SK-N-MC (cell line): ENCODE data around the gene CAMK1G.

ENCODE experiments used
- DNase-seq: peaks from one replicate; pipeline ENCODE4 v3.0.0-alpha.2; 2011; ENCODE audit warnings: low read depth, low spot score
- H3K27ac ChIP-seq: fragments of 200-600 bp; sonication (generic); 2 replicates; pipeline ENCODE4 v1.5.1; 2016; ENCODE audit warnings: mixed run types
- H3K36me3 ChIP-seq: fragments of 200-600 bp; sonication (generic); 2 replicates; pipeline ENCODE4 v1.6.1; 2017; ENCODE audit warnings: antibody characterized with exemption, low read length, mixed read lengths; ENCODE audit not compliant: insufficient read depth
- H3K4me3 ChIP-seq: fragments of 200-600 bp; sonication (generic); 2 replicates; pipeline ENCODE4 v1.5.1; 2016
- H3K9ac ChIP-seq: fragments of 200-600 bp; sonication (generic); 2 replicates; pipeline ENCODE4 v1.8.0; 2017; ENCODE audit warnings: mixed run types, mixed read lengths; ENCODE audit not compliant: insufficient read length
- H3K9me3 ChIP-seq: fragments of 200-600 bp; sonication (generic); 2 replicates; pipeline ENCODE4 v1.6.1; 2017; ENCODE audit warnings: low read depth, mild to moderate bottlenecking, antibody characterized with exemption, low read length, moderate library complexity, mixed read lengths
- EZH2 ChIP-seq: fragments of 200-600 bp; sonication (generic); IDR thresholded peaks from one replicate; pipeline ENCODE4 v1.6.1; 2017; ENCODE audit warnings: antibody characterized with exemption
- FOXP2 ChIP-seq: optimal IDR thresholded peaks from 2 replicates; pipeline ENCODE3; 2011; ENCODE audit warnings: mild to moderate bottlenecking, moderate library complexity; ENCODE audit not compliant: insufficient read depth; ENCODE audit errors: extremely low read length, control extremely low read depth
- POLR2AphosphoS5 ChIP-seq: IDR thresholded peaks from 2 replicates; pipeline ENCODE4 v1.6.1; 2012; ENCODE audit warnings: mild to moderate bottlenecking, low read depth, low read length, borderline replicate concordance

CAMK1G gene

GRCh38 chr1:209601809-209602657 is 18.5 kb downstream of the CAMK1G start:
- no peaks in the 10 kb centered on the region for H3K9me3 ChIP-seq
- no peak overlapping the region for H3K4me3 ChIP-seq
- H3K27ac ChIP-seq: no peak overlapping the region
- no peaks in the 10 kb centered on the region for H3K36me3 ChIP-seq
- TF ChIP-seq POLR2AphosphoS5 (no peak), FOXP2 (no peak)
- DNase-seq: no peak
- no peak overlapping the region for H3K9ac ChIP-seq

GRCh38 chr1:209603877-209604276 is 20.4 kb downstream of the CAMK1G start:
- Histone ChIP-seq H3K27ac (no peak overlapping the region), H3K9me3 (no peaks in the 10 kb centered on the region), H3K4me3 (no peak overlapping the region), H3K36me3 (no peaks in the 10 kb centered on the region), H3K9ac (no peak overlapping the region)
- DNase-seq: no peak
- no peak for TF ChIP-seq POLR2AphosphoS5
- TF ChIP-seq EZH2: no peak
- no peak for TF ChIP-seq FOXP2

DNA sequence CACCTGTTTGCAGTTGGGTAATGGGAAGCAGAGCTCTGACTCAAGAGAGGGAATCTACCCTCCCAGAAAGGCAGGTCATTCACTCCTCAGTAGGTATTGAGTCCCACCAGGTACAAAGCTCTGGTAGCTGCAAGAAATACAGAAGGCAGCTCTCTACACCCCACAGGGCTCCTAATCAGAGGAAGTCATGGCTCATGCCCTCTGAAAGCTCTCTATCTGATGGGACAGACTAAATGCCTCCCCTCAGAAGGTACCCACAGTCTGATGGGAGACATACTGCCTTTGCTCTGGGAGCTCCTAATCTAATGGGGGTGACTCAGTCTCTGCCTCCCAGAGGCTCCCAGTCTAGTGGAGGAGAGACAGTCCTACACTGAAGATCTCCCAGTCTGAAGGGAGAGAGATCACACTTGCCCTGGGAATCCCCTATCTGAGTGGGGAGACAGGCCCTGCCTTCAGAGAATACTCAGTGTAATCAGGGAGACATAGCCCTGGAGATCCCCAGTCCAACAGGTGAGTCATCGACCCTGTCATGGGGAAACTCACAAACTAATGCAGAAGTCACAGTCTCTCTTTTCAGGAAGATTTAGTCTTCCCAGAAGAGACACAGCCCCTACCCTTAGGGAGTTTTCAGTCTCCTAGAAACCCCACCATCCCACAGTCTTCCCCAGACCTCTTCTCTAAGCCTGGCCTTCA is 23.7 kb downstream of the CAMK1G start:
- TF ChIP-seq POLR2AphosphoS5: no peak
- no peak for TF ChIP-seq EZH2
- no peak for TF ChIP-seq FOXP2
- Histone ChIP-seq H3K9ac (no peak overlapping the region), H3K9me3 (no peaks in the 10 kb centered on the region), H3K4me3 (no peak overlapping the region), H3K36me3 (no peaks in the 10 kb centered on the region), H3K27ac (no peak overlapping the region)
- DNase-seq: no peak

- no peak for DNase-seq
- no peak overlapping the region for H3K27ac ChIP-seq
These were observed 24.3 kb downstream of the CAMK1G start for GRCh38 chr1:209607795-209608178.

GRCh38 chr1:209609041-209609790 is 25.7 kb downstream of the CAMK1G start:
- Histone ChIP-seq H3K9me3 (no peaks in the 10 kb centered on the region), H3K27ac (no peak overlapping the region), H3K9ac (no peak overlapping the region), H3K36me3 (no peaks in the 10 kb centered on the region), H3K4me3 (no peak overlapping the region)
- no peak for TF ChIP-seq POLR2AphosphoS5
- no peak for TF ChIP-seq FOXP2
- no peak for TF ChIP-seq EZH2
- DNase-seq: no peak

More at GRCh38 chr1:209607795-209608178, 24.3 kb downstream of the CAMK1G start:
- H3K36me3 ChIP-seq: no peaks in the 10 kb centered on the region
- no peak overlapping the region for H3K9ac ChIP-seq
- H3K9me3 ChIP-seq: no peaks in the 10 kb centered on the region
- TF ChIP-seq FOXP2 (no peak), POLR2AphosphoS5 (no peak), EZH2 (no peak)
- no peak overlapping the region for H3K4me3 ChIP-seq

- Histone ChIP-seq H3K4me3 (no peak overlapping the region), H3K9ac (no peak overlapping the region), H3K36me3 (no peaks in the 10 kb centered on the region), H3K27ac (no peak overlapping the region), H3K9me3 (no peaks in the 10 kb centered on the region)
- TF ChIP-seq POLR2AphosphoS5: no peak
- no peak for TF ChIP-seq FOXP2
- no peak for TF ChIP-seq EZH2
- no peak for DNase-seq
These were observed 26.5 kb downstream of the CAMK1G start for GRCh38 chr1:209609791-209610630.

DNA sequence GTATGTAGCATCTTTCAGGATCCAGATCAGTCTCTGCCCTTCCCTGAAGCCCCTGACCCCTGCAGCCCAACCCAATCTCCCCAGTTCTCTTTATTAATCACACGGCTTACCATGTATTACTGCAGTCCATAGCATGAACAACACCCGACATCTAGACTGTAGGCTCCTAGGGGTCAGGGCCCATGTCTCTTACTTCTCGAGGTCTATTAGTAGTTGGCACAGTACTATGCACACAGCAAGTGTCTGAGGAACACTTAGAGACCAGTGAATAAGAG is 27.1 kb downstream of the CAMK1G start:
- Histone ChIP-seq H3K36me3 (no peaks in the 10 kb centered on the region), H3K27ac (no peak overlapping the region), H3K9me3 (no peaks in the 10 kb centered on the region), H3K9ac (no peak overlapping the region), H3K4me3 (no peak overlapping the region)
- TF ChIP-seq POLR2AphosphoS5: no peak
- TF ChIP-seq EZH2: no peak
- TF ChIP-seq FOXP2: no peak
- no peak for DNase-seq
